ENCODE measurements around the gene ALMS1.

GRCh38 chr2:73561422-73561821 lies 175.8 kb downstream of the ALMS1 start:
- TF ChIP-seq MAX (IDR thresholded peaks at IDR 0.05), result no peak
- TF ChIP-seq CTCF (IDR thresholded peaks at IDR 0.05; ENCODE audit: control extremely low read depth in 1 of 3, insufficient read depth in 1 of 3, low read depth in 1 of 3, low read length in 3 of 3), result no peak
- TF ChIP-seq SIN3A (conservative IDR thresholded peaks at IDR 0.05 in 1 of 2, IDR thresholded peaks at IDR 0.05 in 1 of 2; ENCODE audit: low read depth in 1 of 2, low read length in 2 of 2), result no peak
- TF ChIP-seq TAF1 (IDR thresholded peaks at IDR 0.05; ENCODE audit: low read depth, low read length), result no peak
